HG03066 (cell line): Measurements from ENCODE around the gene ERG28.
A peak's percentile ranks its signal among the peaks of the same experiment; 100 is the strongest.
"Not testable (repeated sequence)": the region's sequence is repeated elsewhere in the genome, so short reads cannot be mapped to it uniquely, and the experiment has no call there.

ENCODE experiments used
- ATAC-seq: cut with Tn5 transposase; IDR thresholded peaks from one replicate; pipeline ENCODE4 v1.9.1; 2021; ENCODE audit warnings: low read depth; ENCODE audit not compliant: unreplicated experiment

ERG28 gene

DNA sequence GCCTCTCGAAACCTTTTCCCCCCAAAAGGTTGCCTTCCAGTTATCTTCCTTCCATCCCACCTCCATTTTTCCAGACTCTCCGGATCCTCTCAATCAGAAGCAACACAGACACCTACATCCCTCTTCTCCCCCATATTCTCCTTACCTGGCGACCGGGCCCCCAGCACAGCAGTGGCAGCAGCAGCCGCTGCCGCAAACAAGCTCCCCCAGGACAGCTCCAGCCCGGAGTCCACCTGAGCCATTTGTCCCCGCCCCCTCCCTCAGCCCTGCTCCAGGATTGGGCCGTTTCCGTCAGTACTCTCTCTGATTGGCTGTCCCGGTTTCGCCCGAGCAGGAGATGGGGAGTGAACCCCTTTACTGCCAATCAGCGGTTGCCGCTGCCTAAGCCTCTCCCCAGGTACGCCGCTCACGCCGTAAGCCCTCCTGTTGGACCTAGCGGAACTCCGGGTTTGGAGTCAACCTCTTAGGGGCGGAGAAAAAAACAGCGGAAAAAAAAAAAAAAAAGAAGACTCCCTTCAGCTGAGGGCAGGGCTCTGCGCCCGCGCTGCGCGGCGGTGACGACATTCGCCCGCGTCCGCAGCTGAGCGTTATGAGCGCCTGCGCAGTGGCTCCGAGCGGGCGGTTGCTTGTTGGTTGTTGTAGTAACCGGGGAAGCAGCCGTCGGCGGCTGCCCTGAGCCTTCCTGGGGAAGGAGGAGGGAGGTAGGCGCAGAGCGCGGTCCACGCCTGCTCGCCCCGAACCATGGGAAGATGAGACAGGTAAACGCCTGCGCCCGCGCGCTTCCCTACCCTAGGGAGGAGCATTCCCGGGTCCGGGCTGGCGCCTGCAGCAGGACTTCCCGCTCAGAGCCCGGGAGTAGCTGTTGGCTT is at the start of gene ERG28, which contains the start of gene TTLL5:
Gene ERG28, minus strand, starts transcription at position 247 of the 869 bp plus-strand sequence. CDS start 3,374 bp downstream, outside the sequence.
Gene TTLL5, plus strand, starts transcription at position 617 of the 869 bp plus-strand sequence. CDS start 1,904 bp downstream, outside the sequence.
- ATAC-seq = peak; percentile 97

- ATAC-seq = no peak
Measured at GRCh38 chr14:75709207-75709812, 48.6 kb upstream of the ERG28 start.

DNA sequence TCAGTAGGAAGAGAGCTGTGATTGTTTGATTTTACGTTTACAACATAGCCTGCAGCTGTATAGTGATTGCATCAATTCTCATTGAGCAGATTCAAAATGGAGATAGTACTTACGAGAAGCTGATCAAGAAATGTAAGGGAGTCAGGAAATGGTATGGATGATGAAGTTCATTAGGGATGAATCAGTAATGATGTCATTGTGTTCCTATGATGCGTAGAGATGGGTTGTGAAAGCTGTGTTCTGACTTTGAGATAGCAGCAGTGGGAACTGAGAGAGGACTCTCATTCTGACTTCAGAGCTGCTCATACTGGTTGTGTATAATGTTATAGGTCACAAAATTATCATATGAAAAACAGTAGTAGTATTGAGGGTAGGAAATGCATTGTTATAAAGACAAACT is 44.3 kb upstream of the ERG28 start:
- no peak for ATAC-seq

DNA sequence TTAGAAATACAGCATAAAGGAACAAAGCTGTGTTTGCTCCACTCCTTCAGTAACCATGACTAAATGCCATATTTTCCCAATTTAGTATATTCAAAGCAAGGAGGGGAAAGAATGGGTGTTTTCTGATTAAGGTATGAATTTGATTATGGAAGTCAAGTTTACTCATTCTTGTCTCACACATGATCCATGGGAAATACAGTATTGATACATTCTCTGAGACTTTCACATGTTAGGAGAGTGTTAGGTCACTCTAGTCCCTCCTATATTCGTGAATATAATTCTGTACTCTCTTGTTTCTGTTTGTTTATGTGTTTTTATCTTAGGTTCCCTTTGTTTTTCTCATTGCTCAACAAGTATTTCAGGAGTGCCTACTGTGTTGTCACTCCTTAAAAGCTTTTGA is 42.8 kb upstream of the ERG28 start:
- no peak for ATAC-seq

- no peak for ATAC-seq
Measured at GRCh38 chr14:75702616-75703261, 42.1 kb upstream of the ERG28 start.

DNA sequence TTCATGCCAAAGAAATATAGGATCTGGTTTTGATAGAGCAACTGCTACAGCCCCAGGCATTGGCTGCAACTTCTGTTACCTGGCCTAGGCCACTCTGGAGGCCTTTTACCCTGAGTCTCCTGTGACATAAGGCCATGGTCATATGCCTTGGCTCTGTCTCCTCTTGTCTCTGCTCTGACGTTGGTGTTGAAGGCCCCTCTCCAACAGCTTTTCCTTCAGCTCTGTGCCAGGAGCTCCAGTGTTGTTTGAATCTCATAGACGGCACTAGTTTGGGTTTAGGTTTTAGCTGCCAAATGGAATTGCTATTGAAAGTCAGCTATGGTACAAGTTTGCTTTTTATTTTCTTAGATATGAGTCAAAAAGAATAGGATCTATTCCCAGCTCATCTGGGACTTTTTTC is 41.4 kb upstream of the ERG28 start:
- ATAC-seq = no peak

DNA sequence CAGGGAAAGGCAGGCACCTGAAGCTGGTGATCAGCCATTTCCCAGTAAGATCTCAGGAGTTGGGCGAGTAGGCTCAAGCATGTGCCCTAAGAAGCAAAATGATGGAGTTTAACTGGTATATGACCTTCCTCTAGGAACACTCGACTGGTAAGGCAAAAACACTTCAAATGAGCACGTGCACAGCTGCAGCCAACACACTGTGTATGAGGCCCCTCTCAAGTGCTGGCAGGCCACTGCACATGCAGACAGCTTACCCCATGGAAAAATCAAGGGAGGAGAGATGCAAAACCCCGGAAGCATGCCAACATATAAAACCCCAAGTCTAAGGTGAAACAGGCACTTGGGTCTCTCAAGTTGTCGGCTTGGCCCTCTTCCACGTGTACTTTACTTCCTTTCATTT is 39.6 kb upstream of the ERG28 start:
- no peak for ATAC-seq

DNA sequence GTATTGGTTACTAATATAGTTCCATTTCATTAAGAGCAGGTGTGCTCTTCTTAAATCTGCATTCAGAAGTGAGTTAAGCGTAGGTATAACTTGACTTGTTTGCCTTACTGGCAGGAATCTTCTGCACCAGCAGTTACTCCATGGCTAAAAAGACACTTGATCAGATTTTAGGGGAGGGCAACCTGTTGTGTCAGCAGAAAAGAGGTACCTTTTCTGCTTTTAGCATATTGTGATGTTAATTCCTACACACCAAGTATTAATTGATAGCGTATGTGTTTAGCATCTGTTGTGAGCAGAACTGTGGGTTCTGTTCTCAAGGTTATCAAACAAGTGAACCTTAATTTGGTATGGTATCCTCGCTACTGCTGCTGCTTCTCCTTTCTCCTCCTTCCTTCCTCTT is 38.7 kb upstream of the ERG28 start:
- no peak for ATAC-seq

- no peak for ATAC-seq
Measured at GRCh38 chr14:75697918-75698317, 37.2 kb upstream of the ERG28 start.

- no peak for ATAC-seq
Measured at GRCh38 chr14:75697386-75697785, 36.7 kb upstream of the ERG28 start.

GRCh38 chr14:75695025-75695424 is 34.3 kb upstream of the ERG28 start:
- ATAC-seq = not testable (repeated sequence)

GRCh38 chr14:75690010-75690409 is 29.3 kb upstream of the ERG28 start:
- ATAC-seq = no peak

GRCh38 chr14:75689012-75689411 is 28.3 kb upstream of the ERG28 start:
- no peak for ATAC-seq

GRCh38 chr14:75685910-75686309 is 25.2 kb upstream of the ERG28 start:
- ATAC-seq = no peak

DNA sequence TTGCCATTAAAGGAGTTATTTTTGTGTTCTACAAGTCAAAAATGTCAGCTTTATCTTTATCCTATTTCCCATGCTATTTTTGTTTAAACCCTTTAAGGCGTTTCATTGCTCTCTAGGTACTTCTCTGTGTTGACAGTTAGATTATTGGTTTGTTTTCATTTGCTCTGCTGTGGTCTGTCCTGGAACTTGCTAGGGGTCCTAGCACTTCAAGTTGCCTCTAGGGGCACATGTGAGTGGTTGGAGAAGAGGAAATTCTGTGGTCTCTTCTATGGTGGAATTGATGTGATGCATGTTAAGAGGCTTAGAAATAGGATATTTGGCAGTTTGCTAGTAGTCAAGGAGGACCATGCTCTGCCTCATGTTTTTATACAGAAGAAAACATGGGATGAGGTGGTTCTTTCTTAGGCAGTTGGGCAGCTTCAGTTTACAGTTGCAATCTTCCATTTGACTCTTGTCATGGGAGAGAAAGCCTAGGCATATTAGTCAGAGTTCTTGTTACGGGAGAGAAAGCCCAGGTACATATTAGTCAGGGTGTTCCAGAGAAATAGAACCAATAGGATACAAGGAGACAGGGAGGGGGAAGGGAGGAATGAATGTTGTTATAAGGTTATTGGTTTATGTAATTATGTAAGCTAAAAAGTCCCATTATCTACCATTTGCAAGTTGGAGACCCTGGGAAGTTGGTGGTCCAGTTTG is 14.7 kb upstream of the ERG28 start:
- no peak for ATAC-seq

GRCh38 chr14:75673345-75674035 is 12.8 kb upstream of the ERG28 start:
- no peak for ATAC-seq

- no peak for ATAC-seq
Measured at GRCh38 chr14:75672605-75673192, 12.0 kb upstream of the ERG28 start.

DNA sequence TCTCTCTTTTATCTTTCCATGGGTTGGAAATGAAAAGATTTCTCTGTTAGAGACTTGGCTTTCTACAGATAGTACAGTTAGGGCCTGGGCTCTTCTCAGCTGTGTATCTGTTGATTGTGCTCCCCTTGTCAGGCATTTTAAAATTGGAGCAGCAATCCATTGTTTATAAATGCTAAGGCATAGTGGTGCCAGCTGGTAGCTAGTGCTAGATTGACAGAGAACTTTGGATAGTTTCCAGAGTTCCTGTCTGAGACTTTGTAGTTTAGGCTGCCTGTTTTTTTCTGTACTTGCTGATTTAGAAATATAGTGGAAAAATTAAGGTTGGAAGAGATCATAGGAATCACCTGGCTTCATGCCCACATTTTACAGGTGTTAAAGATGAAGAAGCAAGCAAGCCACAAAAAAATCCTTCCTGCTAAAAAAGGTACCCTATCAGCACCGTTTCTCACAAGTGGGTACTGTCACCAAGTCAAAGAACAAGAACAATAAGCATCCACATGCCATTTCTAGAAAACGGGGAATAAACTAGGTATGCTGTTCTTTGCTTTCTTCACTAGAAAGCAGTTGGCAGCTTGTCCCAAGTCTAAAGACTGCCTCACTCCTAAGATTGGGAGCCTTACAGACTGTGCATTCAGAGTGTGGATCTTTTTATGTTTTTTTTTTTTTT is 6.6 kb upstream of the ERG28 start:
- no peak for ATAC-seq

DNA sequence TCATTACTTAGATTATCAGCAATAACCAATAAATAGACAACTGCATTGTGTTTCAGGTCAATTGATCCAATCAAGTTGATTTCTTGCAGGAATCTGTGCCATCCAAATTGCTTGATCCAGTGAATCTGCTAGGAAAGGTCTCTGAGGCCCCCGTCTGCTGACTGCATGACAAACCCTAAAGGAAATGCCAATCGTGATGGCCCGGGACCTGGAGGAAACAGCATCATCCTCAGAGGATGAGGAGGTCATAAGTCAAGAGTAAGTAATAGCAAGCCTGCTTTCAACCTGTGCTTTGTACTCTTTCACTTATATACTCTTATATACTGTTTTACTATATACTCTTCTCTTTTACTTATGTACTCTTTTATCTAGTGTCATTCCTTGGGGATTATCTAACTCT is 2.3 kb upstream of the ERG28 start:
- no peak for ATAC-seq

DNA sequence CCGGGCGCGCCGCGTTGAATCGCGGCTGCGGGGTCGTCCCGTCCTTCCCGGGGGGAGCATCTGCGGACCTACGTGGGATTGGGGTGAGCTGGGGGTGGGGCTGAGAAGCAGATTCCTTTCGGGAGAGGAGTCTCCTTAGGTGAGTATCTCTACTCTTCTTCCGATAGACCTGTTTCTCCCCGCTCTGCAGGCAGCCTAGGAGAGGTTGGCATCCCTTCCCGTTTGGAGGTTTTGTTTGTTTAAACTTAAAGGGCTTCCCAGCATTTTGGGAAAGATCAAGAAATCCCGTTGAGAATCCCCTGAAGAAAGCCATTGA is 781 bp upstream of the ERG28 start:
- no peak for ATAC-seq
